DOHH2 (cell line): ENCODE measurements around the gene ADGRA1.

Experiments
- EZH2phosphoT487 ChIP-seq: fragments of 200-600 bp; sonication (generic); IDR thresholded peaks from 2 replicates; pipeline ENCODE4 v1.6.1; 2017; ENCODE audit warnings: borderline replicate concordance, mild to moderate bottlenecking, antibody characterized with exemption, low read length, moderate library complexity, mixed read lengths
- TF ChIP-seq, protein P1 (sequence below): fragments of 200-600 bp; sonication (generic); IDR thresholded peaks from one replicate; pipeline ENCODE4 v1.5.1; 2014; ENCODE audit warnings: antibody characterized with exemption, mild to moderate bottlenecking, low read depth, low read length; ENCODE audit not compliant: poor library complexity, severe bottlenecking

- TF ChIP-seq, protein P1, sequence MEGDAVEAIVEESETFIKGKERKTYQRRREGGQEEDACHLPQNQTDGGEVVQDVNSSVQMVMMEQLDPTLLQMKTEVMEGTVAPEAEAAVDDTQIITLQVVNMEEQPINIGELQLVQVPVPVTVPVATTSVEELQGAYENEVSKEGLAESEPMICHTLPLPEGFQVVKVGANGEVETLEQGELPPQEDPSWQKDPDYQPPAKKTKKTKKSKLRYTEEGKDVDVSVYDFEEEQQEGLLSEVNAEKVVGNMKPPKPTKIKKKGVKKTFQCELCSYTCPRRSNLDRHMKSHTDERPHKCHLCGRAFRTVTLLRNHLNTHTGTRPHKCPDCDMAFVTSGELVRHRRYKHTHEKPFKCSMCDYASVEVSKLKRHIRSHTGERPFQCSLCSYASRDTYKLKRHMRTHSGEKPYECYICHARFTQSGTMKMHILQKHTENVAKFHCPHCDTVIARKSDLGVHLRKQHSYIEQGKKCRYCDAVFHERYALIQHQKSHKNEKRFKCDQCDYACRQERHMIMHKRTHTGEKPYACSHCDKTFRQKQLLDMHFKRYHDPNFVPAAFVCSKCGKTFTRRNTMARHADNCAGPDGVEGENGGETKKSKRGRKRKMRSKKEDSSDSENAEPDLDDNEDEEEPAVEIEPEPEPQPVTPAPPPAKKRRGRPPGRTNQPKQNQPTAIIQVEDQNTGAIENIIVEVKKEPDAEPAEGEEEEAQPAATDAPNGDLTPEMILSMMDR, result no peak
- no peak for TF ChIP-seq EZH2phosphoT487
Observed at GRCh38 chr10:133116455-133116854, 28.7 kb downstream of the ADGRA1 start.
